MM.1S (cell line): ENCODE results near the gene ATP6V1F.
A peak's percentile ranks its signal among the peaks of the same experiment; 100 is the strongest.

ENCODE experiments used
- DNase-seq: peaks from one replicate; pipeline ENCODE4 v3.0.0-alpha.2; 2015
- H2AFZ ChIP-seq: fragments of 300-600 bp; sonication (generic); 2 replicates; pipeline ENCODE4 v1.6.0; 2016; ENCODE audit warnings: antibody characterized with exemption, low read length
- H3F3A ChIP-seq: fragments of 300-600 bp; sonication (generic); 2 replicates; pipeline ENCODE4 v1.6.1; 2016; ENCODE audit warnings: mild to moderate bottlenecking, antibody characterized with exemption, low read length, moderate library complexity, mixed read lengths; ENCODE audit not compliant: insufficient read depth
- H3K27ac ChIP-seq: fragments of 300-600 bp; sonication (generic); 2 replicates; pipeline ENCODE4 v1.5.1; 2016; ENCODE audit warnings: mild to moderate bottlenecking, low read length
- H3K27me3 ChIP-seq: fragments of 300-600 bp; sonication (generic); replicated peaks from 2 replicates; pipeline ENCODE4 v1.6.0; 2016; ENCODE audit warnings: low read length; ENCODE audit not compliant: insufficient read depth
- H3K36me3 ChIP-seq: fragments of 300-600 bp; sonication (generic); replicated peaks from 2 replicates; pipeline ENCODE4 v1.6.1; 2016; ENCODE audit warnings: mild to moderate bottlenecking, low read length, mixed read lengths; ENCODE audit not compliant: insufficient read depth
- H3K4me1 ChIP-seq: fragments of 300-600 bp; sonication (generic); 2 replicates; pipeline ENCODE4 v1.6.1; 2016; ENCODE audit warnings: low read length, mixed read lengths
- H3K4me2 ChIP-seq: fragments of 300-600 bp; sonication (generic); 2 replicates; pipeline ENCODE4 v1.6.0; 2016; ENCODE audit warnings: low read depth, low read length
- H3K4me3 ChIP-seq: fragments of 300-600 bp; sonication (generic); 2 replicates; pipeline ENCODE4 v1.5.1; 2016; ENCODE audit warnings: low read length, mixed read lengths
- H3K79me2 ChIP-seq: fragments of 300-600 bp; sonication (generic); 2 replicates; pipeline ENCODE4 v1.6.1; 2016; ENCODE audit warnings: mixed run types, low read length, mixed read lengths
- H3K9ac ChIP-seq: fragments of 300-600 bp; sonication (generic); 2 replicates; pipeline ENCODE4 v1.6.1; 2016; ENCODE audit warnings: low read length, mixed read lengths
- H3K9me2 ChIP-seq: fragments of 300-600 bp; sonication (generic); replicated peaks from 2 replicates; pipeline ENCODE4 v1.6.1; 2016; ENCODE audit warnings: mild to moderate bottlenecking, low read length, mixed read lengths; ENCODE audit not compliant: insufficient read depth
- H3K9me3 ChIP-seq: fragments of 300-600 bp; sonication (generic); replicated peaks from 2 replicates; pipeline ENCODE4 v1.6.1; 2016; ENCODE audit warnings: mild to moderate bottlenecking, low read length, mixed read lengths; ENCODE audit not compliant: insufficient read depth
- H4K20me1 ChIP-seq: fragments of 300-600 bp; sonication (generic); 2 replicates; pipeline ENCODE4 v1.6.1; 2016; ENCODE audit warnings: mild to moderate bottlenecking, low read length, moderate library complexity, mixed read lengths; ENCODE audit not compliant: insufficient read depth
- EZH2 ChIP-seq: fragments of 300-600 bp; sonication (generic); optimal IDR thresholded peaks from 2 replicates; pipeline ENCODE3; 2017; ENCODE audit warnings: low read depth, mild to moderate bottlenecking, antibody characterized with exemption, low read length, mixed read lengths
- EZH2phosphoT487 ChIP-seq: fragments of 300-600 bp; sonication (generic); IDR thresholded peaks from 2 replicates; pipeline ENCODE4 v1.6.1; 2018; ENCODE audit warnings: antibody characterized with exemption, low read length
- TF ChIP-seq, protein P1 (sequence below): fragments of 300-600 bp; sonication (generic); IDR thresholded peaks from 2 replicates; pipeline ENCODE4 v1.5.1; 2016; ENCODE audit warnings: antibody characterized with exemption, low read length, mixed read lengths

ATP6V1F gene

GRCh38 chr7:128859232-128860157, 3.2 kb upstream of the ATP6V1F start:
- no peak overlapping the region for H3K4me3 ChIP-seq
- peak overlapping the region; percentile 33; the same call in 1 of the 2 replicates for H3K4me2 ChIP-seq
- H3K4me1 ChIP-seq = peaks cover 30% of the 10 kb centered on the region
- no peaks in the 10 kb centered on the region for H3K9me3 ChIP-seq
- H3K9me2 ChIP-seq = no peaks in the 10 kb centered on the region
- H3F3A ChIP-seq = 0 out of 2 replicates have a peak, but pooled peaks cover 7% of the 10 kb centered on the region
- no peaks in the 10 kb centered on the region for H4K20me1 ChIP-seq
- peaks cover 14% of the 10 kb centered on the region for H3K27me3 ChIP-seq
- H3K36me3 ChIP-seq = no peaks in the 10 kb centered on the region
- no peak overlapping the region; the same call in 1 of the 2 replicates for H3K9ac ChIP-seq
- peak overlapping the region; percentile 34; the same call in 1 of the 2 replicates for H3K27ac ChIP-seq
- TF ChIP-seq, protein P1, sequence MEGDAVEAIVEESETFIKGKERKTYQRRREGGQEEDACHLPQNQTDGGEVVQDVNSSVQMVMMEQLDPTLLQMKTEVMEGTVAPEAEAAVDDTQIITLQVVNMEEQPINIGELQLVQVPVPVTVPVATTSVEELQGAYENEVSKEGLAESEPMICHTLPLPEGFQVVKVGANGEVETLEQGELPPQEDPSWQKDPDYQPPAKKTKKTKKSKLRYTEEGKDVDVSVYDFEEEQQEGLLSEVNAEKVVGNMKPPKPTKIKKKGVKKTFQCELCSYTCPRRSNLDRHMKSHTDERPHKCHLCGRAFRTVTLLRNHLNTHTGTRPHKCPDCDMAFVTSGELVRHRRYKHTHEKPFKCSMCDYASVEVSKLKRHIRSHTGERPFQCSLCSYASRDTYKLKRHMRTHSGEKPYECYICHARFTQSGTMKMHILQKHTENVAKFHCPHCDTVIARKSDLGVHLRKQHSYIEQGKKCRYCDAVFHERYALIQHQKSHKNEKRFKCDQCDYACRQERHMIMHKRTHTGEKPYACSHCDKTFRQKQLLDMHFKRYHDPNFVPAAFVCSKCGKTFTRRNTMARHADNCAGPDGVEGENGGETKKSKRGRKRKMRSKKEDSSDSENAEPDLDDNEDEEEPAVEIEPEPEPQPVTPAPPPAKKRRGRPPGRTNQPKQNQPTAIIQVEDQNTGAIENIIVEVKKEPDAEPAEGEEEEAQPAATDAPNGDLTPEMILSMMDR = no peak
- TF ChIP-seq EZH2 (no peak), EZH2phosphoT487 (no peak)
- peak overlapping the region; percentile 92 for H2AFZ ChIP-seq
- DNase-seq = peak; percentile 33
- H3K79me2 ChIP-seq = peaks cover 18% of the 10 kb centered on the region

GRCh38 chr7:128860158-128861073, 2.2 kb upstream of the ATP6V1F start:
- no peak overlapping the region for H3K4me3 ChIP-seq
- H3K36me3 ChIP-seq = no peaks in the 10 kb centered on the region
- H3K4me2 ChIP-seq = no peak overlapping the region; the same call in 1 of the 2 replicates
- H3K9me3 ChIP-seq = no peaks in the 10 kb centered on the region
- 0 out of 2 replicates have a peak, but pooled peaks cover 7% of the 10 kb centered on the region for H3F3A ChIP-seq
- H3K27me3 ChIP-seq = peaks cover 5% of the 10 kb centered on the region; the same call in 1 of the 2 replicates
- H4K20me1 ChIP-seq = no peaks in the 10 kb centered on the region
- 0 out of 2 replicates have a peak overlapping the region, but pooled peaks have one; percentile 34 for H3K27ac ChIP-seq
- TF ChIP-seq EZH2phosphoT487 = no peak
- TF ChIP-seq, protein P1 = peak; percentile 37
- no peak for DNase-seq
- peaks cover 30% of the 10 kb centered on the region for H3K4me1 ChIP-seq
- H3K79me2 ChIP-seq = peaks cover 27% of the 10 kb centered on the region
- H2AFZ ChIP-seq = peak overlapping the region; percentile 92
- no peaks in the 10 kb centered on the region for H3K9me2 ChIP-seq
- no peak overlapping the region; the same call in 1 of the 2 replicates for H3K9ac ChIP-seq

DNA sequence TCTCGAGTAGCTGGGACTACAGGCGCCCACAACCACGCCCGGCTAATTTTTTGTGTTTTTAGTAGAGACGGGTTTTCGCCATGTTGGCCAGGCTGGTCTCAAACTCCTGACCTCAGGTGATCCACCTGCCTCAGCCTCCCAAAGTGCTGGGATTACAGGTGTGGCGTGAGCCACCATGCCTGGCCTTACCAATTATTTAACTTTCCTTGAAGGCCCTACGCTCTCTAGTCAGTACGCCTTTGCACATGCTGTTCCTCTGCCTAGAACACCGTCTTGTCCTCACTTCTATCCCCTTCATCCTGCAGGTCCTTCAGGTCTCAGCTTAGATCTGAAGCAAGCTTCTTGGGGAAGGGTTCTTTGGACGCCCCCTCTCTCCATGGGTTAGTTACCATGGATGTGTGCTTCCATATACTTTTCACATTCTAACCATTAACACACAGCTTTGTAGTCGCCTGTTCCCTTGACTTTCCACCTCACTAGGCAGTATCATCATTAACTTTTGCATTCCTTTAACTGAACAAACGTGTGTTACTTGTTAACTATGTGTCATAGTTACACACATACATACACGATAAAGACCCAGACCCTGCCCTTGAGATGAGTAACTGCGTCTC, 592 bp upstream of the ATP6V1F start:
- Histone ChIP-seq H3K9ac (peak overlapping the region; percentile 26; the same call in 1 of the 2 replicates), H3K9me3 (no peaks in the 10 kb centered on the region), H3K36me3 (no peaks in the 10 kb centered on the region), H3K27ac (no peak overlapping the region), H3F3A (0 out of 2 replicates have a peak, but pooled peaks cover 7% of the 10 kb centered on the region), H3K4me3 (peak overlapping the region; percentile 94), H2AFZ (peak overlapping the region; percentile 94), H3K79me2 (peaks cover 31% of the 10 kb centered on the region), H3K4me2 (peak overlapping the region; percentile 85), H4K20me1 (no peaks in the 10 kb centered on the region), H3K27me3 (no peaks in the 10 kb centered on the region), H3K4me1 (peaks cover 30% of the 10 kb centered on the region), H3K9me2 (no peaks in the 10 kb centered on the region)
- DNase-seq = no peak
- no peak for TF ChIP-seq EZH2phosphoT487
- TF ChIP-seq, protein P1 = no peak
- no peak for TF ChIP-seq EZH2
